Measurements from ENCODE around the gene KLHL12. TPM values are rescaled to one million over a fixed set of nuclear protein-coding genes. Genes with fewer than 3 reads are reported as not detected.

KLHL12 gene
- total RNA-seq, 2 experiments from 2014 or later = 33.9 to 46.2 TPM

GRCh38 chr1:202852163-202852904 lies 74.7 kb downstream of the KLHL12 start:
- Histone ChIP-seq H3K79me2 (ENCODE audit: insufficient read depth, low read depth, low read length) (no peaks in the 10 kb centered on the region), H3K9me3 (ENCODE audit: low read length) (no peaks in the 10 kb centered on the region), H3K27ac (ENCODE audit: low read depth, low read length, poor library complexity, severe bottlenecking) (no peak overlapping the region), H4K20me1 (ENCODE audit: insufficient read depth, low read length) (no peaks in the 10 kb centered on the region), H3K4me1 (ENCODE audit: insufficient read depth, low read length, poor library complexity, severe bottlenecking) (peaks cover 13% of the 10 kb centered on the region), H2AFZ (ENCODE audit: low read length) (peak overlapping the region; percentile 65), H3K4me2 (ENCODE audit: low read length) (no peak overlapping the region), H3K36me3 (ENCODE audit: insufficient read depth, low read length) (no peaks in the 10 kb centered on the region), H3K9me2 (ENCODE audit: insufficient read depth, low read length) (no peaks in the 10 kb centered on the region), H3K4me3 (ENCODE audit: low read depth, low read length, poor library complexity, severe bottlenecking) (no peak overlapping the region)
- DNase-seq (ENCODE audit: low spot score) = peak; percentile 47
- no TSS peak for BruUV-seq (replicated peaks)
- intact Hi-C loops (cut with micrococcal nuclease; ENCODE audit: unreplicated experiment) = no loop called here
- ChIA-PET CTCF (ENCODE audit: unreplicated experiment) (interaction anchor here (0.5 kb wide), 1 partner anchor 22 kb away, joined by 3 read pairs; no protein-coding TSS in a partner anchor), POLR2A (interaction anchor here (0.7 kb wide), 1 partner anchor 132 kb away, joined by 6 read pairs; no protein-coding TSS in a partner anchor)
- TF ChIP-seq EZH2phosphoT487 (IDR thresholded peaks at IDR 0.05; ENCODE audit: borderline replicate concordance, low read depth, low read length) = no peak
- TF ChIP-seq CTCF (conservative IDR thresholded peaks at IDR 0.05; ENCODE audit: low read length) = peak; percentile 76

GRCh38 chr1:202850593-202851362 lies 76.3 kb downstream of the KLHL12 start:
- H2AFZ ChIP-seq (ENCODE audit: low read length) = peak overlapping the region; percentile 56; the same call in 1 of the 2 replicates

More at GRCh38 chr1:202850593-202851362, 76.3 kb downstream of the KLHL12 start:
- H3K4me2 ChIP-seq (ENCODE audit: low read length) = peak overlapping the region; percentile 46
- H3K4me3 ChIP-seq (ENCODE audit: low read depth, low read length, poor library complexity, severe bottlenecking) = no peak overlapping the region
- no peaks in the 10 kb centered on the region for H3K9me2 ChIP-seq (ENCODE audit: insufficient read depth, low read length)
- no peaks in the 10 kb centered on the region for H3K9me3 ChIP-seq (ENCODE audit: low read length)
- CTCF ChIA-PET (ENCODE audit: unreplicated experiment) = no interaction called here
- TF ChIP-seq CTCF (conservative IDR thresholded peaks at IDR 0.05; ENCODE audit: low read length) (no peak), EZH2phosphoT487 (IDR thresholded peaks at IDR 0.05; ENCODE audit: borderline replicate concordance, low read depth, low read length) (no peak)
- H4K20me1 ChIP-seq (ENCODE audit: insufficient read depth, low read length) = no peaks in the 10 kb centered on the region
- no peaks in the 10 kb centered on the region for H3K36me3 ChIP-seq (ENCODE audit: insufficient read depth, low read length)
- DNase-seq (ENCODE audit: low spot score) = peak; percentile 25
- no peak overlapping the region for H3K27ac ChIP-seq (ENCODE audit: low read depth, low read length, poor library complexity, severe bottlenecking)
- no TSS peak for BruUV-seq (replicated peaks)
- POLR2A ChIA-PET = no interaction called here
- intact Hi-C loops (cut with micrococcal nuclease; ENCODE audit: unreplicated experiment) = no loop called here
- H3K4me1 ChIP-seq (ENCODE audit: insufficient read depth, low read length, poor library complexity, severe bottlenecking) = peaks cover 13% of the 10 kb centered on the region
- H3K79me2 ChIP-seq (ENCODE audit: insufficient read depth, low read depth, low read length) = no peaks in the 10 kb centered on the region
